DMS53 treated with DMSO at 0.1 percent for 48 hours (cell line): ENCODE results near the gene EFEMP1.

Experiments used
- DNase-seq: peaks from one replicate; lab custom pipeline; 2025; ENCODE audit not compliant: unreplicated experiment; lab: John Stamatoyannopoulos, UW

The EFEMP1 gene

GRCh38 chr2:55901322-55901721, 22.3 kb downstream of the EFEMP1 start:
- DNase-seq, result no peak

- DNase-seq, result no peak
Measured at GRCh38 chr2:55899881-55900280, 23.7 kb downstream of the EFEMP1 start.

- no peak for DNase-seq
Measured at GRCh38 chr2:55898386-55899040, 25.1 kb downstream of the EFEMP1 start.

GRCh38 chr2:55896633-55897032, 26.9 kb downstream of the EFEMP1 start:
- DNase-seq, result no peak

GRCh38 chr2:55894720-55895119, 28.9 kb downstream of the EFEMP1 start:
- DNase-seq, result no peak

- DNase-seq, result no peak
Measured at GRCh38 chr2:55891671-55892094, 31.9 kb downstream of the EFEMP1 start.

GRCh38 chr2:55888936-55889335, 34.6 kb downstream of the EFEMP1 start:
- no peak for DNase-seq

- no peak for DNase-seq
Measured at GRCh38 chr2:55887901-55888624, 35.5 kb downstream of the EFEMP1 start.

GRCh38 chr2:55887351-55887750, 36.2 kb downstream of the EFEMP1 start:
- no peak for DNase-seq

GRCh38 chr2:55885944-55886281, 37.7 kb downstream of the EFEMP1 start:
- no peak for DNase-seq

- DNase-seq, result no peak
Measured at GRCh38 chr2:55885127-55885943, 38.2 kb downstream of the EFEMP1 start.

GRCh38 chr2:55883829-55884228, 39.8 kb downstream of the EFEMP1 start:
- DNase-seq, result no peak

- no peak for DNase-seq
Measured at GRCh38 chr2:55883357-55883756, 40.2 kb downstream of the EFEMP1 start.

- DNase-seq, result no peak
Measured at GRCh38 chr2:55882954-55883353, 40.6 kb downstream of the EFEMP1 start.

- no peak for DNase-seq
Measured at GRCh38 chr2:55880416-55881143, 43.0 kb downstream of the EFEMP1 start.

GRCh38 chr2:55879976-55880375, 43.6 kb downstream of the EFEMP1 start:
- DNase-seq, result no peak

- DNase-seq, result no peak
Measured at GRCh38 chr2:55877087-55877436, 46.5 kb downstream of the EFEMP1 start.

GRCh38 chr2:55876429-55877086, 47.0 kb downstream of the EFEMP1 start:
- DNase-seq, result no peak

GRCh38 chr2:55875434-55876135, 48.0 kb downstream of the EFEMP1 start:
- no peak for DNase-seq

GRCh38 chr2:55874338-55874737, 49.2 kb downstream of the EFEMP1 start:
- DNase-seq, result no peak
